ENCODE data around the gene KRT16. TPM values are rescaled to one million over a fixed set of nuclear protein-coding genes. Genes with fewer than 3 reads are reported as not detected.
"Not testable (repeated sequence)": the region's sequence is repeated elsewhere in the genome, so short reads cannot be mapped to it uniquely, and the experiment has no call there.

The KRT16 gene
- total RNA-seq, 1 donor = 2.0 TPM

DNA sequence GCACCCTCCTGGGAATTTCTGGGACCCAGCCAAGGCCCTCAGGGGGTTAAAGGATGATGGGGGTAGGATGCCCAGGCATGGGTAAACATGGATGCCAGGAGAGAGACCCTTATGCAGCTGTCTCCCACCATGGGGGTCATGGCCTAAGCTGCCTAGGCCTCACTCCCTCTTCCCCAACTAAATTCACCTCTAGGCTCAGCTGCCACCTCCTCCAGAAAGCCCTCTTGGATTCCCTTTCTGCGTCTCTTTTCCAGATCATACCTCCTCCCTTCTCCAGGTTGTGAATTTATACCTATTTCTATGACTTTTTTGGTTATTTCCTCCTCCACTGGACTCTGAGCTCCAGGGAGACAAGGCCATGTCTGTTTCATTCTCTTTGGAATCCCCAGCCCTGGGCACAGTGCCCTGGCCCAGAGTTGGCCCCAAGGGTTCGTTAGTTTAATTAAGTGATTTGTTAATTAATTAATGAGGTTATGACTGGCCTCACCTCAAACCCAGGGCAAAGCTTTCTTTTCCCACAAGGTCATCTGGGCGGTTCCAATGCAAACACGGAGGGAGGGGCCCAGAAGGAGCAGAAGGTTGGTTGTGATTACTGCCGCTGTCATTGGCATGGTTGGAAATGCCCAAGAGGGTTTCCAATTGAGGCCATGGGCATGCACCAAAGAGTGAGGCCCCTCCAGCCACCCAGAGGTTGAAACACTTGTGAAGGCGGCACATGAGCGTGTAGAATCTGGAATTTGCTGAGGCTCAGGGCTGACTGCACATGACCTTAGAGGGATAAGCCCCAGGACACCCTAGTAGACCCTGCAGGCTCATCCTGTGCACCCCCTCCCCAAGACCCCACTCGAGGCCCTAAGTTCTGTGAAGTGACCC is 18.7 kb upstream of the KRT16 start:
- no peak for DNase-seq (ENCODE audit: low read depth)
- no peak overlapping the region for H3K4me3 ChIP-seq (ENCODE audit: low read depth, low read length)
- TF ChIP-seq, protein P1, sequence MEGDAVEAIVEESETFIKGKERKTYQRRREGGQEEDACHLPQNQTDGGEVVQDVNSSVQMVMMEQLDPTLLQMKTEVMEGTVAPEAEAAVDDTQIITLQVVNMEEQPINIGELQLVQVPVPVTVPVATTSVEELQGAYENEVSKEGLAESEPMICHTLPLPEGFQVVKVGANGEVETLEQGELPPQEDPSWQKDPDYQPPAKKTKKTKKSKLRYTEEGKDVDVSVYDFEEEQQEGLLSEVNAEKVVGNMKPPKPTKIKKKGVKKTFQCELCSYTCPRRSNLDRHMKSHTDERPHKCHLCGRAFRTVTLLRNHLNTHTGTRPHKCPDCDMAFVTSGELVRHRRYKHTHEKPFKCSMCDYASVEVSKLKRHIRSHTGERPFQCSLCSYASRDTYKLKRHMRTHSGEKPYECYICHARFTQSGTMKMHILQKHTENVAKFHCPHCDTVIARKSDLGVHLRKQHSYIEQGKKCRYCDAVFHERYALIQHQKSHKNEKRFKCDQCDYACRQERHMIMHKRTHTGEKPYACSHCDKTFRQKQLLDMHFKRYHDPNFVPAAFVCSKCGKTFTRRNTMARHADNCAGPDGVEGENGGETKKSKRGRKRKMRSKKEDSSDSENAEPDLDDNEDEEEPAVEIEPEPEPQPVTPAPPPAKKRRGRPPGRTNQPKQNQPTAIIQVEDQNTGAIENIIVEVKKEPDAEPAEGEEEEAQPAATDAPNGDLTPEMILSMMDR (IDR thresholded peaks at IDR 0.05; ENCODE audit: insufficient read depth, low read length) = no peak

DNA sequence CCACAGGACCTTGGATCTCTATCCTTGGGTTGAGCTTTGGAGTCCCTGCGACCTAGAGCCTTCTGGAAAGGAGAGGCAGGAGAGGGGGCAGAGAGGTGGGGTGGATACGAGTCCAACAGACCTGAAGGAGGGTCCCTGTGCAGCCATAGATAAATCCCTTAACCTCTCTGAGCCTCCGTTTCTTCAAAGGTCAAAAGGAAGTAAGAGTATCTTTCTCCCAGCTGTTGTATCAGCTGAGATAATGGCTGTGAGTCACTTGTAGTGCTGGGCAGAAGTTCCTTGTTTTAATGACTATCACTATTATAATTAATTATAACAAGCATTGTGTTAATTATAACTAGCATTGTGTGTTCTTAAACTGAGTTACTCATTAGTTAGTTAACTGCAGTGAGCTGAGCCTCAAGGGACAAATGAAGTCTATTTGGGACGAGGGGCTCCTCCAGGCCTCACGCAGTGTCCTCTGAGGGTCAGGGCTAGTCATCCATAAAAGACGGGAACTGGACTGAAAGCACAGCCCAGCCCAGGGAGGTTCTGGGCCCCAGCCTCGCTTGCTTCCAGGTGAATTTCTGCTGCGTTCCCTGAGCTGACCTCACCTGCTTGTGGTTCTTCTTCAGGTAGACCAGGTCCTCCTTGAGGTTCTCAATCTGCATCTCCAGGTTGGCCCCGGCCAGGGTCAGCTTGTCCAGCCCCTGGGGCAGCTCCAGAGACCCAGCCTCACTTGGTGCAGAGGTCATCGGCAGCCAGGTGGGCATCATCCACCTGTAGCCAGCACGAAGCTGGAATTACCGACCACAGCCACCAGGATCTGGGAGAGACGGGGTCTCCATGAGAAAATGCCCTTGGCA is 17.5 kb upstream of the KRT16 start:
- no peak overlapping the region for H3K4me3 ChIP-seq (ENCODE audit: low read depth, low read length)
- TF ChIP-seq, protein P1 (IDR thresholded peaks at IDR 0.05; ENCODE audit: insufficient read depth, low read length) = no peak
- DNase-seq (ENCODE audit: low read depth) = no peak

DNA sequence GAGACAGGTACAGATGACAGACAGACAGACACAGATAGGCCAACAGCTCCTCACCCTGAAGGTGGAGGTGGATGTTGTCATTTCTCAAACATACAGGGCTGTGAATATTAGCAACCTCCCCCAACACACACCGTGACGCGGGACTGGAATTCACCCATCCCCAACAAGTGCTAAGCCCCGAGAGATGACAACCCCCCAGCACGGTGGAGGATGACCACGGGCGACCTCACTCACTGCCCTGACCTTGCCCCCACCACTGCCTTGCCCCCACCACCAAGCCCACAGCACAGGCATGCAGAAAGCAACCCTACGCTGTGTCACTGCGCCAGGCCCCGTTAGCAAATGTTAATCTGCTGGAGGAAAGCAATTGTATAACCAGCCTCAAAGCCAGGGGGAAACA is 16.7 kb upstream of the KRT16 start:
- TF ChIP-seq, protein P1 (IDR thresholded peaks at IDR 0.05; ENCODE audit: insufficient read depth, low read length) = no peak
- no peak overlapping the region for H3K4me3 ChIP-seq (ENCODE audit: low read depth, low read length)
- DNase-seq (ENCODE audit: low read depth) = no peak

DNA sequence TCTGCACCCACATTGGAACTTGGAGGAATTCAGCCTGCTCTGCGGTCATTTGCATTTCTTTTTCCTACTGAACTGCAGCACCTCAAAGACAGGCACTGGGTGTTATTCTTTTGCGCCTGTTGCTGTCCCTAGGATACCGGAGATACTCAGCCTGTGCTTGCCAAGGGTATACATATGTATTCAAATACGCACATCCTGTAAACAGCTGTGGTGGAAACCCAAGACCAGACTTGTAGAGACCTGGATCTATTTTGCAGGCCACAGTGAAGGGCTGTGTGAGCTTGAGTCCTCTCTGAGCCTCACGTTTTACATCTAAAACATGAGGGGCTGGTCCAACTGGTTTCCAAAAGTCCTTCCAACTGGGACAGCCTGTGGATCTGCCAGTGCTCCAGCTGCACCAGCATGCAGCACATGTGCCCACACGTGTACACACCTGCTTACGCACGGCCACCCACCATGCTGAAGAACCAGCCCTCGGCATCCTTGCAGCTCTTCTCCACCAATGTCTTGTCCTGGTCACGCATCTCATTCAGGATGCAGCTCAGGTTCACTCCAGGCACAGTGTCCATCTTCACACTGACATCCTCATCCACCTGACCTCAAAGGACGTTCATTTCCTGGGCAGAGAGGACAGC is 16.2 kb upstream of the KRT16 start:
- not testable (repeated sequence) for H3K4me3 ChIP-seq (ENCODE audit: low read depth, low read length); DNase-seq (ENCODE audit: low read depth)

DNA sequence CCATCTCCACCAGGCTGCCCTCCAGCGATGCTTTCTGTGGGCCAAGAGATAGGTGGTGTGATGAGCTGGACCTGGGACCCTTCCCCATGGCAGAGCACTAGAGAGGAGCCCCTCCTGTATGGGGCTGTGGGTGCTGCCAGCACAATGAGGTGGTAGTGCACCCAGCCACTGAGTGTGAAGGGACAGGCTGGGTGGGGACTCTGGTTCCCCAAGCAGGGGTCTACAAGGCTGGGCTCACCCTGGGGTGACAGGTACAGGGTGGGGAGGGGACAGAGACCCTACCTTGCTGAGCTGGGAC is 15.5 kb upstream of the KRT16 start:
- DNase-seq (ENCODE audit: low read depth); H3K4me3 ChIP-seq (ENCODE audit: low read depth, low read length): not testable (repeated sequence)

DNA sequence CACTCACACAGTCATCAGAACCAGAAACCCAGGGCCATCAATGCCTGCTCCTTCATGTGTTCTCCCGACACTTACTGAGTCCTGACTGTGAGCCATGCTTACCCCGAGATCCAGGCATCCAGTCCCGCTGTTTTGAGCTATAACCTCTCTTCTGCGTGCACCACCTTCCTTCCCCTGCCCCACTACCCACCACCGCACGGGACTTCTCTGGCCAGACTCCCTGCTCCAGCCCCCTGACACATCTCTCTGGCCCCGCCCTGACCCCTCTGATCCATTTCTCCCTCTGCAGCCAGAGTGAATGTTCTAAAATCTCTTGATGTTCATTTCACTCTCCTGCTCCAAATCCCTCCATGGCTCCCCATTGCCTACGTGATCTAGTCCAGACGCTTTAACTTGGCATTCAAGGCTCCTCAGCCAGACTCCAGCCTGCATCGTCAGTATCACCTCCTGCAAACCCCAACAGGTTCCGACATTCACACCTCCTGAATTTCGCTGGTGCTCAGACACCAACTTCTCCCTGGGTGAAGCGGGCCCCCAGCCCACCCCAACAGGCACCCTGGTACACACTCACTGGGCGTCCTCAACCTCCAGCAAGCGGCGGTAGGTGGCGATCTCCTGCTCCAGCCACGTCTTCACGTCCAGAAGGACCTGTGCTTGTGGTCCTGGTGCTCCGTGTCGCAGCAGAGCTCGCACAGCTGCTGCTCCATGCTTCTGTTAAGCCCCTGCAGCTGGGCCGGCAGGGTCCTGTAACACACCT is 14.9 kb upstream of the KRT16 start:
- TF ChIP-seq, protein P1 (IDR thresholded peaks at IDR 0.05; ENCODE audit: insufficient read depth, low read length) = no peak
- H3K4me3 ChIP-seq (ENCODE audit: low read depth, low read length) = no peak overlapping the region
- no peak for DNase-seq (ENCODE audit: low read depth)

DNA sequence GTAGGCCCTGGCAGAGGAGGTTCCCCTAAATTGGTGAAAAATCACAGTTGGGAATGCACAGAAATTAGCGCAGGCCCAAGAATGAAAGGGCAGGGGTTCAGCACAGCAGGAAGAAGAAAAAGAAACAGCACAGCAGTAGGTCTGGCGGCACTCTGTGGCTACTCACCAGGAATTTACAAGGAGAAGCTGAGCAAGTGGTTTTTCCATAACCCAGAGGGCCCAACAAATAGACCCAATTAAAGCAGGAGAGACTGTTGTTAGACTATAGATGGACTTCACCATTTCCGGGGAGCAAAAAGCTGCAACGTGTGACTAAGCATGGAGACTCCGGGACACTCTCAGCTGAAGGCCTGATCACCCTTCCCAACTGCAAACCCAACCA is 14.3 kb upstream of the KRT16 start:
- DNase-seq (ENCODE audit: low read depth); H3K4me3 ChIP-seq (ENCODE audit: low read depth, low read length): not testable (repeated sequence)

DNA sequence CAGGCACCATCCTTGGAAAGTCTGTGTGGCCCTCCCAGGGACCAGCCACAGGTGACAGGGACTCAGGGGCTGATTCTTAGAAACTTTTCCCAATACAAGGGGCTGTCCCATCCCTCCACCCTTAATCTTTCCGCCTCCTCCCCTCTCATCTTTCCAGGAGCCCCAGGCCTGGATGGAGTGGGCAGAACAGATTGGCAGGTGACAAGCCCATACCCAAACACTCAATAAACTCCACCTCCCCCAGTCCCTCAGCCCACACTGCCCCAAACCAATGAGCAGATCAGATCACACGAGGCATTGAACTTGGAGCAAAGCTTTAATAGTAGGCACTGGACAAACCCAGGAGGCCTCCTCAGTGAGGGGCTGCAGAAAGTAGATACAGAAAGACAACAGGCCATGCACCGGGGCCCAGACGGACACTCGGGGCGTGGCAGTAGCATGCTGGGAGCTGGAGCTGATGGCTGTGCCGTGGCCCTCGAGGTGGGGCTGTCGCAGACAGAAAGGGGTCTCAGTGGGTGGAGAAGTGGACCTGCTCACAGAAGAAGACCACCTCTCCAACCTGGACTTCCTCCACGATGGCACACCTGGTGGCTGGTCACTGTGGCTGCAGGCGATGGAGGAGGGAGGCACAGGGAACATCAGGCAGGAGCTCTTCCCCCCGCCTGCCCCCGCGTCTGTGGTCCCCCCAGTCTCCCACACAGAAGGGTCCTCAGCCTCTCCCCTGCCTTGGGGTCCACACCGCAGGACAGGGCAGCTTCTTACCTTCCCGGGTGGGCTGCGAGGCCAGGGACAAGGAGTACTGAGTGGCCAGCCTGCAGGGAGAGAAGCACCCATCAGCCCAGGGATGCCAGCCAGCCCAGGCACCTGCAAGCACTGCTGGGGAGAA is 13.7 kb upstream of the KRT16 start:
- not testable (repeated sequence) for H3K4me3 ChIP-seq (ENCODE audit: low read depth, low read length); DNase-seq (ENCODE audit: low read depth)
